GM23338 (cell line): ENCODE measurements around the gene BCR. TPM values are rescaled to one million over a fixed set of nuclear protein-coding genes. Genes with fewer than 3 reads are reported as not detected.

Experiments
- ATAC-seq: fragments of 200-7000 bp; cut with Tn5 transposase; 3 replicates; pipeline ENCODE4 v1.9.1; 2020
- DNase-seq: peaks from one replicate; pipeline ENCODE4 v3.0.0-alpha.2; 2015; ENCODE audit warnings: low spot score
- H2AFZ ChIP-seq: fragments of 200-600 bp; sonication (generic); 2 replicates; pipeline ENCODE4 v1.8.0; 2016; ENCODE audit warnings: antibody characterized with exemption, mild to moderate bottlenecking, moderate library complexity
- H3F3A ChIP-seq: fragments of 200-600 bp; sonication (generic); replicated peaks from 2 replicates; pipeline ENCODE4 v1.8.0; 2017; ENCODE audit warnings: antibody characterized with exemption, mixed run types, low read depth
- H3K27ac ChIP-seq: fragments of 200-600 bp; sonication (generic); 2 replicates; pipeline ENCODE4 v1.6.1; 2016; ENCODE audit warnings: low read depth
- H3K27me3 ChIP-seq: fragments of 200-600 bp; sonication (generic); 2 replicates; pipeline ENCODE4 v1.8.0; 2016; ENCODE audit warnings: mild to moderate bottlenecking, mixed run types, moderate library complexity; ENCODE audit not compliant: insufficient read depth
- H3K36me3 ChIP-seq: fragments of 200-600 bp; sonication (generic); 2 replicates; pipeline ENCODE4 v1.8.0; 2016; ENCODE audit warnings: mild to moderate bottlenecking; ENCODE audit not compliant: insufficient read depth
- H3K4me1 ChIP-seq: fragments of 200-600 bp; sonication (generic); 2 replicates; pipeline ENCODE4 v1.8.0; 2016; ENCODE audit warnings: mild to moderate bottlenecking, moderate library complexity; ENCODE audit not compliant: insufficient read depth
- H3K4me2 ChIP-seq: fragments of 200-600 bp; sonication (generic); 2 replicates; pipeline ENCODE4 v1.7.1; 2017; ENCODE audit warnings: mixed run types
- H3K4me3 ChIP-seq: fragments of 200-600 bp; sonication (generic); 2 replicates; pipeline ENCODE4 v1.6.1; 2016; ENCODE audit warnings: mixed run types
- H3K79me2 ChIP-seq: fragments of 200-600 bp; sonication (generic); replicated peaks from 2 replicates; pipeline ENCODE4 v1.8.0; 2017; ENCODE audit warnings: mild to moderate bottlenecking; ENCODE audit not compliant: insufficient read depth
- H3K9me2 ChIP-seq: fragments of 200-600 bp; sonication (generic); 2 replicates; pipeline ENCODE4 v1.8.0; 2017; ENCODE audit not compliant: insufficient read depth
- H4K20me1 ChIP-seq: fragments of 200-600 bp; sonication (generic); replicated peaks from 2 replicates; pipeline ENCODE4 v1.8.0; 2017; ENCODE audit warnings: mild to moderate bottlenecking; ENCODE audit not compliant: insufficient read depth
- H3K27ac Mint-ChIP-seq: 2 replicates; pipeline ENCODE4 v1.8.0; 2020; ENCODE audit warnings: inconsistent platforms, mild to moderate bottlenecking, moderate library complexity, mixed read lengths
- H3K27me3 Mint-ChIP-seq: 3 replicates; pipeline ENCODE4 v1.8.0; 2022; ENCODE audit warnings: low read depth, mild to moderate bottlenecking, moderate library complexity, mixed read lengths, inconsistent platforms; ENCODE audit not compliant: insufficient read depth, poor library complexity
- H3K36me3 Mint-ChIP-seq: 3 replicates; pipeline ENCODE4 v1.8.0; 2021; ENCODE audit warnings: low read depth, mild to moderate bottlenecking, inconsistent platforms, moderate library complexity, mixed read lengths
- H3K4me1 Mint-ChIP-seq: 3 replicates; pipeline ENCODE4 v1.8.0; 2020; ENCODE audit warnings: mild to moderate bottlenecking, inconsistent platforms, mixed read lengths
- H3K4me3 Mint-ChIP-seq: 3 replicates; pipeline ENCODE4 v1.8.0; 2021; ENCODE audit warnings: moderate library complexity, mild to moderate bottlenecking, inconsistent platforms, mixed read lengths
- H3K9me3 Mint-ChIP-seq: 3 replicates; pipeline ENCODE4 v1.8.0; 2020; ENCODE audit warnings: moderate library complexity, mild to moderate bottlenecking, inconsistent platforms, mixed read lengths
- CREB1 ChIP-seq: fragments of 250-450 bp; sonication (Bioruptor Pico); IDR thresholded peaks from 2 replicates; pipeline ENCODE4 v1.5.0; 2020; ENCODE audit warnings: low read depth, mild to moderate bottlenecking, moderate library complexity
- CTCF ChIP-seq, 2 experiments: fragments of 200-600 bp in 1 of 2; sonication (generic) in 1 of 2; conservative IDR thresholded peaks; 2 replicates each; pipeline versions ENCODE4 v1.5.1 to v1.6.1; 2016 to 2017; ENCODE audit warnings: antibody characterized with exemption in 2 of 2, low read depth in 2 of 2, mild to moderate bottlenecking in 2 of 2, moderate library complexity in 1 of 2
- ETS1 ChIP-seq: IDR thresholded peaks from 2 replicates; pipeline ENCODE4 v1.6.1; 2016; ENCODE audit warnings: antibody characterized with exemption
- EZH2 ChIP-seq: fragments of 200-600 bp; sonication (generic); IDR thresholded peaks from one replicate; pipeline ENCODE4 v1.8.0; 2017; ENCODE audit warnings: antibody characterized with exemption, mild to moderate bottlenecking, low read depth; ENCODE audit not compliant: unreplicated experiment
- EZH2phosphoT487 ChIP-seq: fragments of 200-600 bp; sonication (generic); IDR thresholded peaks from one replicate; pipeline ENCODE4 v1.8.1; 2018; ENCODE audit warnings: antibody characterized with exemption; ENCODE audit not compliant: unreplicated experiment
- JUNB ChIP-seq: IDR thresholded peaks from one replicate; pipeline ENCODE4 v1.6.1; 2016; ENCODE audit warnings: antibody characterized with exemption; ENCODE audit not compliant: unreplicated experiment
- NANOG ChIP-seq: IDR thresholded peaks from 2 replicates; pipeline ENCODE4 v1.6.1; 2016; ENCODE audit warnings: antibody characterized with exemption, borderline replicate concordance
- POLR2AphosphoS5 ChIP-seq: IDR thresholded peaks from 2 replicates; pipeline ENCODE4 v1.6.1; 2016; ENCODE audit warnings: antibody characterized with exemption, low read depth
- REST ChIP-seq: IDR thresholded peaks from one replicate; pipeline ENCODE4 v1.6.1; 2018; ENCODE audit warnings: antibody characterized with exemption; ENCODE audit not compliant: unreplicated experiment
- STAT1 ChIP-seq: IDR thresholded peaks from one replicate; pipeline ENCODE4 v1.6.1; 2016; ENCODE audit warnings: antibody characterized with exemption; ENCODE audit not compliant: unreplicated experiment
- ZNF114 ChIP-seq: fragments of 250-450 bp; sonication (Bioruptor Pico); IDR thresholded peaks from 2 replicates; pipeline ENCODE4 v1.5.0; 2020; ENCODE audit warnings: mild to moderate bottlenecking, moderate library complexity
- polyA plus RNA-seq: library from polyadenylated mRNA; unstranded; fragments of >200 nt; fragmentation: Nextera tagmentation; extraction: Ambion mirVana; gene quantifications from 2 replicates; pipeline ENCODE4 v1.2.1, GENCODE V29; 2016
- total RNA-seq: library from RNA; depleted of rRNA; stranded (reverse); fragments of >200 nt; shearing (Covaris generic); gene quantifications from 2 replicates; pipeline ENCODE4 v1.2.3, GENCODE V29; 2014

BCR gene
- total and polyA plus RNA-seq, 2 experiments from 2014 or later: 17.7 to 121 TPM

GRCh38 chr22:23187871-23188700, 7.8 kb downstream of the BCR start:
- peaks cover 15% of the 10 kb centered on the region for H3K27me3 Mint-ChIP-seq
- no peaks in the 10 kb centered on the region for H3K36me3 ChIP-seq
- H3K4me1 ChIP-seq: peaks cover 70% of the 10 kb centered on the region
- H3K9me2 ChIP-seq: no peaks in the 10 kb centered on the region
- H3K79me2 ChIP-seq: peaks cover 100% of the 10 kb centered on the region
- ATAC-seq: peak; percentile 61
- H3K4me3 ChIP-seq: no peak overlapping the region
- H2AFZ ChIP-seq: no peak overlapping the region
- H3K9me3 Mint-ChIP-seq: no peaks in the 10 kb centered on the region
- H3K27me3 ChIP-seq: no peaks in the 10 kb centered on the region
- peaks cover 44% of the 10 kb centered on the region for H3K36me3 Mint-ChIP-seq
- TF ChIP-seq CTCF (conservative IDR thresholded peaks at IDR 0.05; ENCODE audit: low read depth in 2 of 2) (no peak), CREB1 (CRISPR knock-in tag) (no peak), JUNB (no peak), STAT1 (no peak), ETS1 (no peak), NANOG (no peak), ZNF114 (CRISPR knock-in tag) (no peak)
- H3K27ac Mint-ChIP-seq: peak overlapping the region; percentile 12; the same call in 1 of the 2 replicates
- DNase-seq: no peak
- peak overlapping the region; percentile 42; the same call in 1 of the 2 replicates for H3K4me2 ChIP-seq
- peaks cover 74% of the 10 kb centered on the region for H3K4me1 Mint-ChIP-seq
- H4K20me1 ChIP-seq: peaks cover 91% of the 10 kb centered on the region
- peak overlapping the region; percentile 45; the same call in 1 of the 2 replicates for H3K27ac ChIP-seq
- H3F3A ChIP-seq: no peaks in the 10 kb centered on the region
- H3K4me3 Mint-ChIP-seq: no peak overlapping the region; the same call in 2 of the 3 replicates

GRCh38 chr22:23190526-23190925, 10.2 kb downstream of the BCR start:
- DNase-seq (no peak), ATAC-seq (no peak)
- Mint-ChIP-seq H3K4me1 (peaks cover 58% of the 10 kb centered on the region), H3K27me3 (peaks cover 14% of the 10 kb centered on the region), H3K36me3 (peaks cover 34% of the 10 kb centered on the region), H3K9me3 (no peaks in the 10 kb centered on the region), H3K27ac (no peak overlapping the region), H3K4me3 (no peak overlapping the region)
- Histone ChIP-seq H3K4me2 (no peak overlapping the region), H3K27ac (no peak overlapping the region), H3K27me3 (no peaks in the 10 kb centered on the region), H3K79me2 (peaks cover 100% of the 10 kb centered on the region), H3F3A (no peaks in the 10 kb centered on the region), H3K36me3 (no peaks in the 10 kb centered on the region), H4K20me1 (peaks cover 95% of the 10 kb centered on the region), H3K9me2 (no peaks in the 10 kb centered on the region), H3K4me1 (peaks cover 48% of the 10 kb centered on the region), H2AFZ (no peak overlapping the region), H3K4me3 (no peak overlapping the region)
- TF ChIP-seq EZH2phosphoT487 (no peak), ZNF114 (CRISPR knock-in tag) (no peak), STAT1 (no peak), ETS1 (no peak), NANOG (no peak), CREB1 (CRISPR knock-in tag) (no peak), EZH2 (no peak), POLR2AphosphoS5 (no peak), CTCF (conservative IDR thresholded peaks at IDR 0.05; ENCODE audit: low read depth in 2 of 2) (no peak), REST (no peak), JUNB (no peak)
